Breast epithelium (tissue), 4 donors: ENCODE measurements around the gene P2RY2. TPM values are rescaled to one million over a fixed set of nuclear protein-coding genes. Genes with fewer than 3 reads are reported as not detected.

Experiments used
- DNase-seq, 2 donors: peaks; one replicate each; pipeline ENCODE4 v3.0.0-alpha.2; 2019; ENCODE audit warnings: low spot score in 2 of 2
- H3K27ac ChIP-seq, 2 donors: fragments of 200-600 bp; sonication (generic) in 1 of 2; one replicate each; pipeline ENCODE4 v1.5.1; 2016 to 2019; ENCODE audit warnings: mild to moderate bottlenecking in 1 of 2
- H3K27me3 ChIP-seq, 2 donors: fragments of 200-600 bp; sonication (generic) in 1 of 2; one replicate each; pipeline versions ENCODE4 v1.5.1 to v1.6.0; 2017 to 2019; ENCODE audit warnings: control low read depth in 1 of 2, mild to moderate bottlenecking in 1 of 2
- H3K36me3 ChIP-seq: fragments of 200-600 bp; one replicate; pipeline ENCODE4 v1.5.1; 2019
- H3K4me1 ChIP-seq, 2 donors: fragments of 200-600 bp; sonication (generic); one replicate each; pipeline ENCODE4 v1.5.1; 2016 to 2019; ENCODE audit warnings: control low read depth in 1 of 2
- H3K4me3 ChIP-seq, 3 donors: fragments of 200-600 bp; sonication (generic); 1 replicate in 2 of 3; 2 replicates in 1 of 3; pipeline ENCODE4 v1.5.1; 2016 to 2019; ENCODE audit warnings: mild to moderate bottlenecking in 3 of 3, moderate library complexity in 2 of 3
- H3K9me3 ChIP-seq, 2 donors: fragments of 200-600 bp; sonication (generic) in 1 of 2; one replicate each; pipeline ENCODE4 v1.5.1; 2016 to 2019; ENCODE audit warnings: control low read depth in 1 of 2
- CTCF ChIP-seq, 3 donors: fragments of 450-650 bp; IDR thresholded peaks; one replicate each; pipeline ENCODE4 v1.5.1; 2016 to 2017; ENCODE audit warnings: antibody characterized with exemption in 3 of 3, mild to moderate bottlenecking in 3 of 3, moderate library complexity in 3 of 3
- POLR2A ChIP-seq: fragments of 450-650 bp; IDR thresholded peaks from one replicate; pipeline ENCODE4 v1.6.1; 2016; ENCODE audit warnings: antibody characterized with exemption, mild to moderate bottlenecking, moderate library complexity
- POLR2AphosphoS5 ChIP-seq, 3 donors: sonication (generic); formaldehyde crosslinking; IDR thresholded peaks; one replicate each; pipeline ENCODE4 v1.6.1; 2017; ENCODE audit warnings: antibody characterized with exemption in 3 of 3
- intact Hi-C: fragments of 100-400 bp; cut with DNase I; formaldehyde crosslinking; loops from one replicate; pipeline ENCODE4 v1.15.1; 2023; ENCODE audit warnings: low total_unique reads
- total RNA-seq, 3 donors: library from RNA; depleted of rRNA; stranded (reverse); fragments of >200 nt; gene quantifications; one replicate each; pipeline ENCODE4 v1.1.0, GENCODE V29; 2016

The P2RY2 gene
- total RNA-seq, 3 donors from 2014 or later, result 0.32 to 7.6 (median 5.2) TPM

GRCh38 chr11:73176145-73176873, 41.8 kb upstream of the P2RY2 start:
- peak in 1 of 2 donors; percentile 25 for DNase-seq

GRCh38 chr11:73176874-73177155, 41.3 kb upstream of the P2RY2 start:
- intact Hi-C loops, result loop anchor here (2.0 to 10.0 kb wide), 2 partner anchors 356 to 452 kb away; no protein-coding TSS in a partner anchor
- Histone ChIP-seq H3K4me1 (no peaks in the 10 kb centered on the region), H3K27me3 (no peaks in the 10 kb centered on the region), H3K36me3 (no peaks in the 10 kb centered on the region), H3K9me3 (no peaks in the 10 kb centered on the region), H3K27ac (peak overlapping the region; percentile 68 to 77), H3K4me3 (no peak overlapping the region)
- TF ChIP-seq POLR2AphosphoS5 (IDR thresholded peaks at IDR 0.05) (no peak), POLR2A (no peak), CTCF (IDR thresholded peaks at IDR 0.05) (no peak)
- DNase-seq, result peak in 1 of 2 donors; percentile 22

More at GRCh38 chr11:73176145-73176873, 41.8 kb upstream of the P2RY2 start:
- H3K36me3 ChIP-seq, result no peaks in the 10 kb centered on the region
- intact Hi-C loops, result loop anchor here (2.0 to 10.0 kb wide), 2 partner anchors 356 to 452 kb away; no protein-coding TSS in a partner anchor
- H3K27ac ChIP-seq, result peak overlapping the region in 1 of 2 donors; percentile 77
- H3K9me3 ChIP-seq, result no peaks in the 10 kb centered on the region
- no peaks in the 10 kb centered on the region for H3K4me1 ChIP-seq
- TF ChIP-seq CTCF (IDR thresholded peaks at IDR 0.05) (no peak), POLR2A (no peak), POLR2AphosphoS5 (IDR thresholded peaks at IDR 0.05) (no peak)
- H3K4me3 ChIP-seq, result no peak overlapping the region
- no peaks in the 10 kb centered on the region for H3K27me3 ChIP-seq

- peak; percentile 54 to 61 for DNase-seq
- Histone ChIP-seq H3K27me3 (no peaks in the 10 kb centered on the region), H3K9me3 (no peaks in the 10 kb centered on the region), H3K4me1 (no peaks in the 10 kb centered on the region), H3K4me3 (peak overlapping the region in 1 of 3 donors; percentile 21), H3K36me3 (no peaks in the 10 kb centered on the region), H3K27ac (peak overlapping the region; percentile 68 to 77)
- no peak for TF ChIP-seq POLR2A
- no peak for TF ChIP-seq CTCF (IDR thresholded peaks at IDR 0.05)
- TF ChIP-seq POLR2AphosphoS5 (IDR thresholded peaks at IDR 0.05), result no peak
- intact Hi-C loops, result loop anchor here (2.0 to 10.0 kb wide), 2 partner anchors 357 to 453 kb away; no protein-coding TSS in a partner anchor
These were observed 40.7 kb upstream of the P2RY2 start for GRCh38 chr11:73177380-73177777.

GRCh38 chr11:73177778-73178539, 40.1 kb upstream of the P2RY2 start:
- H3K9me3 ChIP-seq, result no peaks in the 10 kb centered on the region
- no peaks in the 10 kb centered on the region for H3K27me3 ChIP-seq
- no peaks in the 10 kb centered on the region for H3K4me1 ChIP-seq
- intact Hi-C loops, result loop anchor here (2.0 to 10.0 kb wide), 2 partner anchors 357 to 453 kb away; no protein-coding TSS in a partner anchor
- H3K4me3 ChIP-seq, result peak overlapping the region in 1 of 3 donors; percentile 21
- no peaks in the 10 kb centered on the region for H3K36me3 ChIP-seq
- TF ChIP-seq POLR2A (no peak), POLR2AphosphoS5 (IDR thresholded peaks at IDR 0.05) (peak in 2 of 3 donors; percentile 51 to 59), CTCF (IDR thresholded peaks at IDR 0.05) (peak; percentile 55 to 92 (median 79))
- peak; percentile 80 for DNase-seq
- peak overlapping the region; percentile 68 to 77 for H3K27ac ChIP-seq

- intact Hi-C loops, result loop anchor here (10.0 kb wide), 1 partner anchor 454 kb away; no protein-coding TSS in a partner anchor
- Histone ChIP-seq H3K36me3 (no peaks in the 10 kb centered on the region), H3K27me3 (no peaks in the 10 kb centered on the region), H3K4me3 (no peak overlapping the region), H3K4me1 (no peaks in the 10 kb centered on the region), H3K9me3 (no peaks in the 10 kb centered on the region), H3K27ac (no peak overlapping the region)
- TF ChIP-seq CTCF (IDR thresholded peaks at IDR 0.05) (no peak), POLR2AphosphoS5 (IDR thresholded peaks at IDR 0.05) (no peak), POLR2A (no peak)
- DNase-seq, result peak in 1 of 2 donors; percentile 37
These were observed 39.4 kb upstream of the P2RY2 start for GRCh38 chr11:73178681-73179080.
